MM.1S (cell line): ENCODE results near the gene SLC9A3.

Experiments
- CTCF ChIP-seq: fragments of 300-600 bp; sonication (generic); IDR thresholded peaks from 2 replicates; pipeline ENCODE4 v1.5.1; 2016; ENCODE audit warnings: antibody characterized with exemption, low read length, mixed read lengths
- EZH2 ChIP-seq: fragments of 300-600 bp; sonication (generic); optimal IDR thresholded peaks from 2 replicates; pipeline ENCODE3; 2017; ENCODE audit warnings: low read depth, mild to moderate bottlenecking, antibody characterized with exemption, low read length, mixed read lengths
- EZH2phosphoT487 ChIP-seq: fragments of 300-600 bp; sonication (generic); IDR thresholded peaks from 2 replicates; pipeline ENCODE4 v1.6.1; 2018; ENCODE audit warnings: antibody characterized with exemption, low read length

- no peak for TF ChIP-seq CTCF
- no peak for TF ChIP-seq EZH2
- TF ChIP-seq EZH2phosphoT487, result no peak
These were observed 32.7 kb upstream of the SLC9A3 start for GRCh38 chr5:556909-557441.
